Measurements from ENCODE around the gene GBE1. TPM values are rescaled to one million over a fixed set of nuclear protein-coding genes. Genes with fewer than 3 reads are reported as not detected.

Gene GBE1
- total RNA-seq, 1 donor from 2014 or later: 29.2 TPM

DNA sequence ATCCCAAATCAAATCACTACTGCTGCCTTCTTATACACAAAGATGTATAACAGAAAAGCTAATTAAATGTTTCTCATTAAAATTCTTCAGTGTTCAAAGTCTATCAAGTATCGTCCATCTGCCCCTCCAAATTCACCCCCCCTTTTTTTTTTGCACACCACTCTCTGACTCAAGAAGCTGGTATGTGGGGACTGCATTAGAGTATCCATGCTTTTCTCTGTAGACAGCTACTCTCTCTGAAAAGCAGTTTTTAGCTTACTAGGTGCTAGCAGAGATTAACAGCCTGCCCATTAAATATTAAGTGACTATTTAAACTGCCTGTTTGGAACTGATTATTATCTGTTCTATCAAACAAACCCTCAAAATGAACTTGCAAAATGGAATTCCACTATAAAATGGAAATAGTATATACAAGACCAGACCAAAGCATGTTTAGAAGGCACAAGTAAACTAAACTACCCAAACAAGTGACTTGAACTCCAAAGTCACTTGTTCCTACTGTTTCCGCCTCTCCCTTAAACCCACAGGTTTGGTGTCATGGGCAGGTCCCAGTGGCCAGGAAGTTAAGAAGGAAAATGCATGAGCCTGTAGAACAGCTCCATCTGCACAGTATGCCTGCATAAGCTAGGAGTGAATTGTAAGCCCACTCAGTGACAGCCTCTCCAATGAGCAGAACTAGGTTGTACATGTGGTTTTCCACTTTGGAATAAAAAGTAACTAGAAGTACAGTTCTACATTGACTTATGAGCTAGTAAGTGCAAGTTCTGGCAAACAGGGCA lies 32.5 kb downstream of the GBE1 start:
- no peak for DNase-seq
- Histone ChIP-seq H3K4me1 (no peaks in the 10 kb centered on the region), H3K36me3 (no peaks in the 10 kb centered on the region), H3K27me3 (no peaks in the 10 kb centered on the region), H3K4me3 (no peak overlapping the region), H3K9me3 (no peaks in the 10 kb centered on the region), H3K27ac (no peak overlapping the region)
- no peak for ATAC-seq
- TF ChIP-seq, protein P1, sequence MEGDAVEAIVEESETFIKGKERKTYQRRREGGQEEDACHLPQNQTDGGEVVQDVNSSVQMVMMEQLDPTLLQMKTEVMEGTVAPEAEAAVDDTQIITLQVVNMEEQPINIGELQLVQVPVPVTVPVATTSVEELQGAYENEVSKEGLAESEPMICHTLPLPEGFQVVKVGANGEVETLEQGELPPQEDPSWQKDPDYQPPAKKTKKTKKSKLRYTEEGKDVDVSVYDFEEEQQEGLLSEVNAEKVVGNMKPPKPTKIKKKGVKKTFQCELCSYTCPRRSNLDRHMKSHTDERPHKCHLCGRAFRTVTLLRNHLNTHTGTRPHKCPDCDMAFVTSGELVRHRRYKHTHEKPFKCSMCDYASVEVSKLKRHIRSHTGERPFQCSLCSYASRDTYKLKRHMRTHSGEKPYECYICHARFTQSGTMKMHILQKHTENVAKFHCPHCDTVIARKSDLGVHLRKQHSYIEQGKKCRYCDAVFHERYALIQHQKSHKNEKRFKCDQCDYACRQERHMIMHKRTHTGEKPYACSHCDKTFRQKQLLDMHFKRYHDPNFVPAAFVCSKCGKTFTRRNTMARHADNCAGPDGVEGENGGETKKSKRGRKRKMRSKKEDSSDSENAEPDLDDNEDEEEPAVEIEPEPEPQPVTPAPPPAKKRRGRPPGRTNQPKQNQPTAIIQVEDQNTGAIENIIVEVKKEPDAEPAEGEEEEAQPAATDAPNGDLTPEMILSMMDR (IDR thresholded peaks at IDR 0.05): no peak
- intact Hi-C loops (cut with DNase I): no loop called here

DNA sequence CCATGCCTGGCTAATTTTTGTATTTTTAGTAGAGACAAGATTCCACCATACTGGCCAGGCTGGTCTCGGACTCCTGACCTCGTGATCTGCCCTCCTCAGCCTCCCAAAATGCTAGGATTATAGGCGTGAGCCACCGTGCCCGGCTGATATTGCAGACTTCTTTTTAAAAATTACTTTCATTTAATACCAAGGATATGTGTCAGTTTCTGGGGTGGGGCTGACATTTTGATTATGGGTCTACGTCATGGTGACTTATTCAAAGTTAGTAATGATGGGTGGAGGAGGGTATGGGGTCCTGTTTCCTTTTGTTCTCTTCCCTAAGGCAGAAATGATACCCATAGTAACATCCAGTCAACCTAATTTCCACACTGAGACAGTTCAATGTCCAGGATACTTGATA lies 34.7 kb downstream of the GBE1 start:
- DNase-seq (no peak), ATAC-seq (no peak)
- Histone ChIP-seq H3K4me1 (no peaks in the 10 kb centered on the region), H3K27me3 (no peaks in the 10 kb centered on the region), H3K36me3 (no peaks in the 10 kb centered on the region), H3K27ac (no peak overlapping the region), H3K9me3 (no peaks in the 10 kb centered on the region), H3K4me3 (no peak overlapping the region)
- TF ChIP-seq, protein P1 (IDR thresholded peaks at IDR 0.05): no peak
- intact Hi-C loops (cut with DNase I): no loop called here

DNA sequence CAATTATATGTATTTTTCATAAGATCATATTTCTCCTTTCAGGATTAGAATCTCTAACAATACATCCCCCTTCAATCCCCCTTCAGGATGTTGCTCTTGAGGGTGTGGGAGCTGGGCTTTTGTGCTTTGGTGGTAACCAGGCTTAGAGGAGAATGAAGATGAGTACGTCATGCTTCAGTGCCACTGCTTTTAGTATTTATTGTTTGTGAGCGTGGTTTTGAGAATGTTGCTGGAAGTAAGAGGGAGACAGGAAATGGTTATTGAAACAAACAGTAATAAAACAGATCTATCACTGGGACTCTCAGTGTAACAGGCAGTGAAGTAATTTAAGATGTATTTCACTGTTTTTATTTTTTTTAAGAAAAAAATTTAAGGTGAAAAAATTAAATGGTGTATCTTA lies 35.3 kb downstream of the GBE1 start:
- ATAC-seq: no peak
- intact Hi-C loops (cut with DNase I): no loop called here
- no peak for DNase-seq
- Histone ChIP-seq H3K4me1 (no peaks in the 10 kb centered on the region), H3K27me3 (no peaks in the 10 kb centered on the region), H3K9me3 (no peaks in the 10 kb centered on the region), H3K4me3 (no peak overlapping the region), H3K36me3 (no peaks in the 10 kb centered on the region), H3K27ac (no peak overlapping the region)
- TF ChIP-seq, protein P1 (IDR thresholded peaks at IDR 0.05): no peak

DNA sequence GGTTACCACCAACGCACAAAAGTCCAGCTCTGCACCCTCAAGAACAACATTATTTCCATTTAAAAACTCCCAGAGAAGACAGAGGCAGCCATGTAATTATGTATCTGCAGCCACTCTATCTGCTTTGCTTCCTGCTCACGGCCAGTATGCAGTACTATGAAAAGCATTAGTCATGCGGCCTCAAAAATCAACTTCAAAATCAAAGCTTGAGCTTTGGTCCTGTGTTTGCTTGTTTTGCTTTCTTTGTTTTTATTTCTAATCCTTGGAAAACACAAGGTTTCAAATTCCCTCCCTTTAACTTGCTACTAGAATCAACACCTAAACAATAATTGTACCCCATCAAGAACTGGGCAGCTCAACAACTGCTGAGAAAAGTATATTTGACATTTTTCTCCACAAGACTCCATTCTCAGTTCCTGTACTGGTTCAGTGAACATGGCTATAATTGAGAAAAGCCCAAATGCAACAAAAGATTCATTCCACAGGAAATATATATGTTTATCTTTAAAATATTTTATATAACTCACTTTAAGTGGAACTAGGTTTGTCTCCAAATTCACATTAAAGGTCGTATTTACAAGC lies 37.6 kb downstream of the GBE1 start:
- Histone ChIP-seq H3K9me3 (no peaks in the 10 kb centered on the region), H3K4me3 (no peak overlapping the region), H3K36me3 (no peaks in the 10 kb centered on the region)

DNA sequence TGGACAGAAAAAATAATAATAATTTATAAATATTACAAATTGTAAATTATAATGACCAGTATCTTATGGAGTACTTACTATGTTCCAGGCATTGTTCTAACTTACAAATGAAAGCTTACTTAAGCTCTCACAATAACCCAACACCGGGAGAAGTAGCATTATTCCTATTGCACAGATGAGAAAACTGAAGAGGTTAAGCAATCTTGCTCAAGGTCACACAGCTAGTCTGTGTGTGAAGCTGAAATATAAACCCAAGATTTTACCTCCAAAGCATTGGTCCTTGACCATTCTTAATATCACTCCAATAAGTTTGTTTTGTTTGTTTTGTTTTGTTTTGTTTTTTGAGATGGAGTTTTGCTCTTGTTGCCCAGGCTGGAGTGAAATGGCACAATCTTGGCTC lies 43.1 kb downstream of the GBE1 start:
- peaks cover 5% of the 10 kb centered on the region for H3K4me1 ChIP-seq
- ATAC-seq: no peak

More for the DNA sequence above, 37.6 kb downstream of the GBE1 start:
- no peak for DNase-seq
- intact Hi-C loops (cut with DNase I): no loop called here
- no peak for ATAC-seq
- Histone ChIP-seq H3K27me3 (no peaks in the 10 kb centered on the region), H3K4me1 (no peaks in the 10 kb centered on the region), H3K27ac (no peak overlapping the region)
- TF ChIP-seq, protein P1 (IDR thresholded peaks at IDR 0.05): no peak

More for the DNA sequence above, 43.1 kb downstream of the GBE1 start:
- intact Hi-C loops (cut with DNase I): no loop called here
- Histone ChIP-seq H3K9me3 (no peaks in the 10 kb centered on the region), H3K27ac (no peak overlapping the region), H3K27me3 (no peaks in the 10 kb centered on the region), H3K4me3 (no peak overlapping the region), H3K36me3 (no peaks in the 10 kb centered on the region)
- DNase-seq: no peak
- TF ChIP-seq, protein P1 (IDR thresholded peaks at IDR 0.05): no peak
